Mesenchymal stem cell (in vitro differentiated cells and primary cell): Measurements from ENCODE around the gene DMD.
A peak's percentile ranks its signal among the peaks of the same experiment; 100 is the strongest.

ENCODE experiments used
- DNase-seq: peaks from one replicate; pipeline ENCODE4 v3.0.0-alpha.2; 2013
- H2AFZ ChIP-seq: one replicate; pipeline ENCODE4 v1.6.1; 2013; ENCODE audit warnings: low read depth, mild to moderate bottlenecking, control low read depth, inconsistent platforms, low read length, moderate library complexity
- H2AK5ac ChIP-seq: 2 replicates; pipeline ENCODE4 v1.6.1; 2013; ENCODE audit warnings: low read length, moderate library complexity, mild to moderate bottlenecking, inconsistent platforms; ENCODE audit not compliant: severe bottlenecking
- H2BK120ac ChIP-seq: one replicate; pipeline ENCODE4 v1.6.1; 2013; ENCODE audit warnings: low read depth, mild to moderate bottlenecking, inconsistent platforms, low read length, moderate library complexity
- H2BK12ac ChIP-seq, 2 experiments: one replicate each; pipeline ENCODE4 v1.6.1; 2013; ENCODE audit warnings: inconsistent platforms in 2 of 2, low read length in 2 of 2, mild to moderate bottlenecking in 2 of 2, moderate library complexity in 2 of 2, control low read depth in 1 of 2
- H2BK15ac ChIP-seq: one replicate; pipeline ENCODE4 v1.6.1; 2013; ENCODE audit warnings: mild to moderate bottlenecking, low read depth, inconsistent platforms; ENCODE audit not compliant: poor library complexity, severe bottlenecking
- H2BK5ac ChIP-seq: 2 replicates; pipeline ENCODE4 v1.6.1; 2013; ENCODE audit warnings: low read depth, mild to moderate bottlenecking, low read length, control low read depth, inconsistent platforms; ENCODE audit not compliant: poor library complexity, severe bottlenecking
- H3K14ac ChIP-seq, 2 experiments: one replicate each; pipeline ENCODE4 v1.6.1; 2013; ENCODE audit warnings: inconsistent platforms in 2 of 2, low read length in 2 of 2, control low read depth in 1 of 2, mild to moderate bottlenecking in 1 of 2, moderate library complexity in 1 of 2
- H3K18ac ChIP-seq, 2 experiments: one replicate each; pipeline ENCODE4 v1.6.1; 2013; ENCODE audit warnings: inconsistent platforms in 2 of 2, low read length in 2 of 2, control low read depth in 1 of 2, low read depth in 1 of 2, mild to moderate bottlenecking in 1 of 2
- H3K23ac ChIP-seq, 2 experiments: one replicate each; pipeline ENCODE4 v1.6.1; 2013; ENCODE audit warnings: inconsistent platforms in 2 of 2, low read length in 2 of 2, mild to moderate bottlenecking in 2 of 2, moderate library complexity in 2 of 2, control low read depth in 1 of 2
- H3K27ac ChIP-seq: 2 replicates; pipeline ENCODE4 v1.5.1; 2013; ENCODE audit warnings: mild to moderate bottlenecking, moderate library complexity, low read length, control low read depth, inconsistent platforms; ENCODE audit not compliant: poor library complexity, severe bottlenecking
- H3K27me3 ChIP-seq, 2 experiments: 2 replicates each; pipeline versions ENCODE4 v1.6.1 to v1.7.0; 2013; ENCODE audit warnings: low read length in 2 of 2, mild to moderate bottlenecking in 2 of 2, moderate library complexity in 2 of 2, control low read depth in 1 of 2, inconsistent platforms in 1 of 2; ENCODE audit not compliant: control insufficient read depth in 1 of 2, insufficient read depth in 1 of 2
- H3K36me3 ChIP-seq, 2 experiments: 2 replicates each; pipeline versions ENCODE4 v1.6.1 to v1.7.0; 2013; ENCODE audit warnings: low read length in 2 of 2, control low read depth in 1 of 2, inconsistent platforms in 1 of 2, low read depth in 1 of 2, mild to moderate bottlenecking in 1 of 2; ENCODE audit not compliant: insufficient read depth in 2 of 2, control insufficient read depth in 1 of 2
- H3K4ac ChIP-seq, 2 experiments: one replicate each; pipeline ENCODE4 v1.6.1; 2013; ENCODE audit warnings: inconsistent platforms in 2 of 2, low read length in 2 of 2, mild to moderate bottlenecking in 2 of 2, moderate library complexity in 2 of 2, control low read depth in 1 of 2, low read depth in 1 of 2
- H3K4me1 ChIP-seq: 2 replicates; pipeline ENCODE4 v1.6.1; 2013; ENCODE audit warnings: low read depth, low read length, control low read depth; ENCODE audit not compliant: control insufficient read depth, insufficient read depth
- H3K4me2 ChIP-seq: 2 replicates; pipeline ENCODE4 v1.6.1; 2013; ENCODE audit warnings: low read length, mild to moderate bottlenecking, inconsistent platforms; ENCODE audit not compliant: poor library complexity, severe bottlenecking
- H3K4me3 ChIP-seq, 2 experiments: 2 replicates each; pipeline versions ENCODE4 v1.5.1 to v1.7.0; 2013; ENCODE audit warnings: low read length in 2 of 2, mild to moderate bottlenecking in 2 of 2, control low read depth in 1 of 2, low read depth in 1 of 2; ENCODE audit not compliant: insufficient read depth in 1 of 2
- H3K79me1 ChIP-seq: replicated peaks from 2 replicates; pipeline ENCODE4 v1.6.1; 2013; ENCODE audit warnings: mild to moderate bottlenecking, control low read depth, low read length, inconsistent platforms; ENCODE audit not compliant: poor library complexity, severe bottlenecking
- H3K9ac ChIP-seq: 2 replicates; pipeline ENCODE4 v1.7.0; 2013; ENCODE audit warnings: mild to moderate bottlenecking, low read length, moderate library complexity
- H3K9me3 ChIP-seq: 2 replicates; pipeline ENCODE4 v1.7.0; 2013; ENCODE audit warnings: mild to moderate bottlenecking, low read length; ENCODE audit not compliant: control insufficient read depth
- H4K8ac ChIP-seq: one replicate; pipeline ENCODE4 v1.6.1; 2013; ENCODE audit warnings: inconsistent platforms, mild to moderate bottlenecking, low read length, moderate library complexity
- H4K91ac ChIP-seq: one replicate; pipeline ENCODE4 v1.6.1; 2013; ENCODE audit warnings: mild to moderate bottlenecking, low read length, inconsistent platforms
- WGBS: methylation state at CpG from one replicate; pipeline ENCODE4 v1.1.7; 2013; ENCODE audit warnings: mixed read lengths; 5-methylcytosine and 5-hydroxymethylcytosine counted together

Gene DMD

DNA sequence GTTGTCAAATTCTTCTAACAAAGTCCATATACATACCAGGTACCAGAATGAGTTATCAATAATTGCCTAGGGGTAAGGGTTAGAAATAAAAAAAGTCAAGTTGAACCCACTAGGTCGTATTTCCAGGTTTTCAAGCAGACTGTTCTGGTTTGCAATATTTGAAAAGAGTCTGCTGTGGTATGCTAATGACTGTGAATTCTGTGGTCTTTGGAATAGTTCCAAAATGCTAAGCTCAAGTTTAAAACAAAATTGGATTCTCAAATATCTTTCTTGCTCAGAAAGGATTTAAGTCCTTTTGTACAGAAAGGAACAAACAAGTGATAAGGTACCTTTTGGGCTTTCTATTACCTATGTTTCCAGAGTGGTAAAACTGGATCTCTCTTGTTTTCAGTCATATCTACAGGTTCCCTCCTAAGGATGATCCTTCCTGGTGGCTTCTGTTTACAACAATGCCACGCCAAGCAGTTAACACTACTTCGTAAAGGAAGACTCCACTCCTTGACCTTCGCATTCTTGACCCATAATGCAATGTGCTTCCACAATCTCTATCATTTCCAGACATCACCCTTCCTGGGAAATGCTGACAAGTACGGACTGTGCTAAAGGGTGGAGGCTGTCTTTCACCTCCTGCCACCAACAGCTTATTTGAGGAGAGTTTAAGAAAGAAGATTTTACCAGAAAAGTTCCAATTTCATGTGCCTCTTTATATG lies 1607.8 kb downstream of the DMD start:
- Histone ChIP-seq H3K18ac (no peak overlapping the region), H2AK5ac (no peak overlapping the region), H2BK120ac (no peak overlapping the region), H3K79me1 (no peaks in the 10 kb centered on the region), H3K27me3 (no peaks in the 10 kb centered on the region), H3K4me1 (no peaks in the 10 kb centered on the region), H4K91ac (no peak overlapping the region), H3K9me3 (no peaks in the 10 kb centered on the region), H2BK15ac (no peak overlapping the region), H3K4me3 (no peak overlapping the region), H4K8ac (no peak overlapping the region), H3K4ac (no peak overlapping the region), H3K14ac (no peak overlapping the region), H3K36me3 (no peaks in the 10 kb centered on the region), H3K27ac (no peak overlapping the region), H3K9ac (no peak overlapping the region), H3K23ac (no peak overlapping the region), H2AFZ (no peak overlapping the region), H2BK5ac (no peak overlapping the region), H3K4me2 (no peak overlapping the region), H2BK12ac (no peak overlapping the region)
- 33% methylated on average over 2 of the region's 5 CpGs for WGBS
- DNase-seq: peak; percentile 60

DNA sequence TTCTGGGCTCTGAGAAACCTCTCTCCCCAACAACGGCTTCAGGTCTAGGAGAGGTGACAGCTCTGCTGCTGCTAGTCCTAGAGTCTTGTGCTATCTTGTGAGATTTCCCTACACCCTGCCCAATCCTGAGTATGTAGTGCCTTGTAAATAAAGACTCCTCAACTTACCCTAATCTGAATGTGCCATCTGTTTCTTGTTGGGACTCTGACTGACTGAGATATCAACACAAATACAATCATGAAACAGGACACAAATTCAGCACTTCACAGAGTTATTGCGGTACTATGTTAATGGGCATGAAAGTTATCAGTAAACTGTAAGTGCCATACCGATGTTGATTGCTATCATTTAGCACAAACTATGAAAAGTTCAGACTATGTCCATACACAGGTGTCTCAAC lies 1610.5 kb downstream of the DMD start:
- Histone ChIP-seq H3K23ac (no peak overlapping the region), H3K4me1 (no peaks in the 10 kb centered on the region), H3K18ac (no peak overlapping the region), H3K9ac (no peak overlapping the region), H2BK12ac (no peak overlapping the region), H3K4me3 (no peak overlapping the region), H3K4ac (no peak overlapping the region), H3K79me1 (no peaks in the 10 kb centered on the region), H3K4me2 (no peak overlapping the region), H3K14ac (no peak overlapping the region), H2AFZ (no peak overlapping the region), H4K8ac (no peak overlapping the region), H4K91ac (no peak overlapping the region), H2AK5ac (no peak overlapping the region), H3K27me3 (no peaks in the 10 kb centered on the region), H3K9me3 (no peaks in the 10 kb centered on the region), H2BK15ac (no peak overlapping the region), H3K27ac (no peak overlapping the region), H2BK5ac (no peak overlapping the region), H3K36me3 (no peaks in the 10 kb centered on the region), H2BK120ac (no peak overlapping the region)
- no peak for DNase-seq
- WGBS: no CpG with 5 or more reads among the region's 3 CpGs

DNA sequence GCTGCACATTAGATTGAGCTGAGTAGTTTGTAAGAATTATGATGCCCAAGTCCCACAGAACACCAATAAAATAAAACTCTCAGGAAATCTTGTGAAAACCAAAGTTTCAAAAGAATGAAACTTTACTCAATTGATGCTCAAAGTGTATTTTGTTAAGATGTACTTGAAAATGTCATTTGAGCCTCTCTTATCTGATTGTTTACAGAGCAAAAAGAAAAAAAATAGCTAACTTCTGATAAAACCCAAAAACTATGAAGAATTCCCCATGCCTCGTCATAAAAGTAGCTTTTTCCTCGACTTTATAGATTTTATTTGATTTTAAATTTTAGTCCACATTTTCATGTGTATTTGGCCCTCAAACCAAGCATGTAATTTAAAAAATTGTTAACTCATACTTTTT lies 1618.0 kb downstream of the DMD start:
- Histone ChIP-seq H2AFZ (no peak overlapping the region), H2BK120ac (no peak overlapping the region), H3K9me3 (no peaks in the 10 kb centered on the region), H3K18ac (no peak overlapping the region), H2BK5ac (no peak overlapping the region), H2BK15ac (no peak overlapping the region), H3K4ac (no peak overlapping the region), H3K14ac (no peak overlapping the region), H3K79me1 (no peaks in the 10 kb centered on the region), H3K9ac (no peak overlapping the region), H3K4me2 (no peak overlapping the region), H3K23ac (no peak overlapping the region), H3K27me3 (no peaks in the 10 kb centered on the region), H2BK12ac (no peak overlapping the region), H4K91ac (no peak overlapping the region), H3K4me3 (no peak overlapping the region), H4K8ac (no peak overlapping the region), H3K27ac (no peak overlapping the region), H3K36me3 (no peaks in the 10 kb centered on the region), H3K4me1 (no peaks in the 10 kb centered on the region), H2AK5ac (no peak overlapping the region)
- DNase-seq: peak; percentile 13
- no CpG with 5 or more reads among the region's 2 CpGs for WGBS

DNA sequence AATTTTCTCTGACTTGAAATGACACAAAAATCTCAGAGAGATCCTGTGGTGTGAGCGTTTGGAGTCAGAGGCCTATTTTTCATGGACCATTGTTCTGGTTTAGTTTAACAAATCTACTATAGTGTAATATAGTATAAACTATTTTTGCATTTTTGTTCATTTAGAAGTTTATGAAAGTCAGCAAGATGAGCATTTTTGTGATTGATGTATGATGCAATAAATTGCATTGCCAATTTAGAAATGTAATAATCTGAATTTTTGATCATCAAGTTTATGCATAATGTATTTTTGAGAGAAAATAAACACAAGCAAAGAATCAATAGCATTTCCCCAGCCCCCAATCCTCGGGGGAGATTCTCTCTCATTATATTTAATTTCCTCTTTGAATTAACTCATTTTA lies 1620.0 kb downstream of the DMD start:
- Histone ChIP-seq H3K36me3 (no peaks in the 10 kb centered on the region), H3K4ac (no peak overlapping the region), H3K14ac (no peak overlapping the region), H2BK120ac (no peak overlapping the region), H3K18ac (no peak overlapping the region), H3K4me1 (no peaks in the 10 kb centered on the region), H3K9me3 (no peaks in the 10 kb centered on the region), H4K91ac (no peak overlapping the region), H2AFZ (no peak overlapping the region), H2BK15ac (no peak overlapping the region), H4K8ac (no peak overlapping the region), H2BK12ac (no peak overlapping the region), H3K23ac (no peak overlapping the region), H2BK5ac (no peak overlapping the region), H3K27ac (no peak overlapping the region), H3K4me3 (no peak overlapping the region), H2AK5ac (no peak overlapping the region), H3K27me3 (no peaks in the 10 kb centered on the region), H3K9ac (no peak overlapping the region), H3K79me1 (no peaks in the 10 kb centered on the region), H3K4me2 (no peak overlapping the region)
- no CpG with 5 or more reads among the region's 2 CpGs for whole genome bisulfite sequencing
- no peak for DNase-seq
